ENCODE data around the gene LDLRAD4.

DNA sequence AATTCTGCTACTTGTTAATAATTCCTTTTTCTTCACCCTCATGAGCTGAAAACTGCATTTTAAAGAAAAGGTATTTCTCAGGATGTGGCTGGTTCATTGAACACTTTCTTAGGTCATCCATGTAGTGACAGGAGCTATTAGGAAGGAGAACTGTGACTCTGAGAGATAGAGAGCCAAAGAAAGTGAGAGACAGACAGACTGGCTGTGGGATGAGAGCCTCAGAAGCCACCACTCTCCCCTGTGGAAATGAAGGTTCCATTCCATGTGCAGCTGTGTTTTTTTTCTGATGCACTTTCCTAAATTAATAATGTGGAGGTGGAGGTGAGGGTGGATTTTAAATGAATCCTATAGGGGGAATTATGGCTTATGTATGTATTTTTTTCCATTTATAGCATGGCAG lies 394.5 kb downstream of the LDLRAD4 start:
- TF ChIP-seq CTCF (IDR thresholded peaks at IDR 0.05; ENCODE audit: insufficient read depth, low read length, poor library complexity, severe bottlenecking) (no peak), EZH2phosphoT487 (conservative IDR thresholded peaks at IDR 0.05; ENCODE audit: low read length) (no peak)

All from SU-DHL-6 (cell line).